Dedifferentiated amniotic fluid mesenchymal stem cell (primary cell): ENCODE results near the gene POLL.

Source experiments
- DNase-seq: peaks from one replicate; pipeline ENCODE4 v3.0.0-alpha.2; 2016; ENCODE audit errors: extremely low spot score

Gene POLL

GRCh38 chr10:101560298-101561067 is 27.6 kb downstream of the POLL start:
- no peak for DNase-seq

- no peak for DNase-seq
Observed at GRCh38 chr10:101559596-101560297, 28.3 kb downstream of the POLL start.

- DNase-seq, result no peak
Observed at GRCh38 chr10:101558671-101559595, 29.1 kb downstream of the POLL start.

- DNase-seq, result no peak
Observed at GRCh38 chr10:101558204-101558603, 29.9 kb downstream of the POLL start.

- DNase-seq, result no peak
Observed at GRCh38 chr10:101557541-101557940, 30.5 kb downstream of the POLL start.

GRCh38 chr10:101552442-101552841 is 35.6 kb downstream of the POLL start:
- no peak for DNase-seq

GRCh38 chr10:101550965-101551364 is 37.1 kb downstream of the POLL start:
- DNase-seq, result no peak

- no peak for DNase-seq
Observed at GRCh38 chr10:101545898-101546297, 42.2 kb downstream of the POLL start.

- no peak for DNase-seq
Observed at GRCh38 chr10:101538446-101538845, 49.6 kb downstream of the POLL start.

GRCh38 chr10:101536800-101537199 is 51.3 kb downstream of the POLL start:
- DNase-seq, result no peak

GRCh38 chr10:101535949-101536348 is 52.1 kb downstream of the POLL start:
- DNase-seq, result no peak

GRCh38 chr10:101529725-101530553 is 58.1 kb downstream of the POLL start:
- no peak for DNase-seq

- no peak for DNase-seq
Observed at GRCh38 chr10:101529207-101529606, 58.9 kb downstream of the POLL start.
